VCaP (cell line): ENCODE data around the gene STEAP2.
A peak's percentile ranks its signal among the peaks of the same experiment; 100 is the strongest.

ENCODE experiments used
- H3K27ac ChIP-seq: fragments of 450-650 bp; 2 replicates; pipeline ENCODE4 v1.5.1; 2017
- CTCF ChIP-seq: fragments of 450-650 bp; conservative IDR thresholded peaks from 2 replicates; pipeline ENCODE4 v1.5.1; 2017; ENCODE audit warnings: mild to moderate bottlenecking, moderate library complexity

The STEAP2 gene

GRCh38 chr7:90211391-90212148, at the start of gene STEAP2:
Gene STEAP2 (plus strand): TSS chr7:90211740. CDS start chr7:90225083, 13,343 bp downstream.
- TF ChIP-seq CTCF: peak; percentile 81
- peak within 1 kb of the TSS; percentile 100 for H3K27ac ChIP-seq

GRCh38 chr7:90163534-90163933, 48.0 kb upstream of the STEAP2 start:
- TF ChIP-seq CTCF: no peak
- peak overlapping the region; percentile 44; the same call in 1 of the 2 replicates for H3K27ac ChIP-seq

- TF ChIP-seq CTCF: peak; percentile 23; the same call in 1 of the 2 replicates
These were observed 45.8 kb upstream of the STEAP2 start for GRCh38 chr7:90165724-90166123.

GRCh38 chr7:90166153-90166552, 45.4 kb upstream of the STEAP2 start:
- TF ChIP-seq CTCF: no peak
- H3K27ac ChIP-seq: peak overlapping the region; percentile 44

More at GRCh38 chr7:90165724-90166123, 45.8 kb upstream of the STEAP2 start:
- peak overlapping the region; percentile 44 for H3K27ac ChIP-seq

DNA sequence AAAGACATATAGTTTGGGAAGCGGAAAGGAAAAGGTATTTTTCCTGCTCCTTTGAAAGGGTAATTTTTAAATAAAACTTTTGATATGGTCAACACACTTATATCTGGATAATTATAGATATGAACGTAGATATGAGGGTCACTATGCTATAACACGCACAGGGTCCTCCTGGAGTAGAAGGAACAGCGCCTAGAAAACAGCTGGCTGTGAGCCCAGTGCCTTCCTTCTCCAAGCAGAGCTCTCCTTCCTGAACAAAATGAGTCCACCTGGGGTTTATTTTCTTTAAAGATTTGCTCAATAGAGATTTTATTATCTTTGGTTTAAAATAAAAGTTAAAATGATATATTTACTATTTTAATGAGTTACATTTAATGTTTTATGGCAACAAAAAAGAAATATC, 44.2 kb upstream of the STEAP2 start:
- H3K27ac ChIP-seq: peak overlapping the region; percentile 44
- TF ChIP-seq CTCF: no peak

- TF ChIP-seq CTCF: no peak
These were observed 41.6 kb upstream of the STEAP2 start for GRCh38 chr7:90169891-90170290.

DNA sequence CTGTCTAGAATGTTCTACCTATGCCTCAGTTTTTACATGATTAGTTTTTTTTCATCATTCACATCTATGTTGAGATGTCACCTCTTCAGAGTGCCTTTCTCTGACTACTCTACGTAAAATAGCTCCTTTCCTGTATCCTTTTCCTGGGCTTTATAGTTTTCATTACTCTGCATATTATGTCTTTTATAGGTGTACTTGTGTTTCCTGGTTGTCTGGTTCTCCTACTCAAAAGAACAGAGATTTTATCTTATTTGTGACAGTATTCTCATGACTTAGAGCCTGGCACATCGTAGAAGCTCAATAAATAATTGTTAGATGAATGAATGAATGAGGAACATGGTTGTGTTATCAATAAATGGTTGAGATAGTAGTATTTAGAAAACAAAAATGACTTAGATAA, 39.4 kb upstream of the STEAP2 start:
- no peak for TF ChIP-seq CTCF
- no peak overlapping the region for H3K27ac ChIP-seq

More at GRCh38 chr7:90169891-90170290, 41.6 kb upstream of the STEAP2 start:
- no peak overlapping the region for H3K27ac ChIP-seq
